Fibroblast of skin of left biceps (primary cell): ENCODE data around the gene EFS.

Source experiments
- DNase-seq, 2 experiments: peaks; one replicate each; pipeline ENCODE4 v3.0.0-alpha.2; 2013; ENCODE audit warnings: low read depth in 2 of 2

EFS gene

DNA sequence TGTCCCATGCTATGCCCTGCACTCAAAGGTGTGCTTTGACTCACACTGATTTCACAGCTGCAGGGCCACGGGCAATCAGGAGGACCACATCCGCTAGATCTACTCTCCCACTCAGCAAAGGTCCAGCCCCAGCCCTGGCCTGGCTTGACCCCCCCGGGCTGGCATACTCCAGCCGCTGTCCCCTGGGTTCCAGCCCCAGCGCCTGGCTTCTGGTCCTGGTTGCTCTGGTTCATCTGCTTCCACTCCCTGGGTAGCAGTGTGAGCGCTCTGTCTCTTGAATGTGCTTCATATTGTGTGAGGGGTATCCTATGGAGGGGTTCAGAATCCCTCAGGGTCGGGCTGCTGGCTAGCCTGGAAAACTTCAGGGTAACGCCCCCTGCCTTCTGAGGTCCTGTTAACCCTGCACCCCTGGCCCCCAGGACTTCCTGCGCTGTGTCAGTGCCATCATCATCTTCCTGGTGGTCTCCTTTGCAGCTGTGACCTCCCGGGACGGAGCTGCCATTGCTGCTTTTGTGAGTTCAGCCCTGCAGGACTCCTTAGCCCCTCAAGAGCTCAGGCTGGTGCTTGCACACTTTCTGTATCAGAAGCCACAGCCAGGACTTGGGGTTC, 13.7 kb upstream of the EFS start:
- DNase-seq, result no peak

DNA sequence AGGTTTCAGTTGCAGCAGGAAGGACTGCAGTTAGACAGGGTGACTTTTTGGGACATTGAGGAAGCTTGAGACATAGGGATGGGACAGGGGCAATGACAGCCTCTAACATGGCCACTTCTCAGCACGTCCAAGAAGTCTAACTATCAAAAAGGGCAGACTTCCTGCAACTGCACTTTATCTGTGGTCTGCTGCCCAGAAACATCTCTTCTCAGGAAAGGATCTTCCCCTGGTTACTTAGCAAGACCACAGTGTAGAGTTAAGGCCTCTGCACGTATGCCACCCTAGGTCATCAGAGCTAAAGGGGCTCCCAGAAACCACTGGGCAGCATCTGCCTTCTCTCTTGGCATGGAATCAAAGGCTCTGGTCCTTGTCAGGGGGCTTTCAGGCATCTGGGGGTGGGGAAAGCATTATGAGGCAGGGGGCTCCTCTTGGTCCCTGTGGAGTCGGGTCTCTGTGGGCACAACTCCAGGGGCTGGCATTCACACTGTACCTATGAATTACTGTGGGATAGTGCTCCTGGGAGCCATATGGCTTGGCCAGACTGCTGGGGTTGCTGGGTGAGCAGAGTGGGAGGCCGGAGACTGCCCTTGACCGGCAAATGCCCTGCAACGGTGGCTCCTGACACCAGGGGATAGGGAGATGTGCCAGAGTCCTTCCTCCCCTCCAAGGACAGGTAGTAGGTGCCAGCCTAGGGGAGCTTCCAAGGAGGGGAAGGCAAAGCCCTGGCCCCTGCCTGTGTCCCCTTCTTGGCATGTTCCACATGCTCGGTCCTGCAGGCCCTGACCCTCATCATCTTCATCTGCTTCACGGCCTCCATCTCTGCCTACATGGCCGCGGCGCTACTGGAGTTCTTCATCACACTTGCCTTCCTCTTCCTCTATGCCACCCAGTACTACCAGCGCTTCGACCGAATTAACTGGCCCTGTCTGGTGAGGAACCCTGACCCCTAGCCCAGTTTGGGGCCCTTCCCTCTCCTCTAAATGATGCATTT, 12.9 kb upstream of the EFS start:
- DNase-seq, result no peak

DNA sequence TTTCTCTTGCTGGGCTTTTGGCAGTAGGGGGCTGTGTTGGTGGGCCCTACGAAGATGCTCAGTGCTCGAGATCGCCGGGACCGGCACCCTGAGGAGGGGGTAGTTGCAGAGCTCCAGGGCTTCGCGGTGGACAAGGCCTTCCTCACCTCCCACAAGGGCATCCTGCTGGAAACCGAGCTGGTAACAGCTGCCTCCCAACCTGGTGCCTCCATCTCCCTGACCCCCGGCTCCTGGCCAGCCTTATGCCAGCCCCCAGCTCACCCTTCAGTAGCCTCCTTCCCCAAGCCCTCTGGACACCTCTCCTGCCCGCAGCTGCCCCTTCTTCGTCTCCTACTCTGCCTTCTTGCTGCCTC, 12.2 kb upstream of the EFS start:
- DNase-seq, result no peak

DNA sequence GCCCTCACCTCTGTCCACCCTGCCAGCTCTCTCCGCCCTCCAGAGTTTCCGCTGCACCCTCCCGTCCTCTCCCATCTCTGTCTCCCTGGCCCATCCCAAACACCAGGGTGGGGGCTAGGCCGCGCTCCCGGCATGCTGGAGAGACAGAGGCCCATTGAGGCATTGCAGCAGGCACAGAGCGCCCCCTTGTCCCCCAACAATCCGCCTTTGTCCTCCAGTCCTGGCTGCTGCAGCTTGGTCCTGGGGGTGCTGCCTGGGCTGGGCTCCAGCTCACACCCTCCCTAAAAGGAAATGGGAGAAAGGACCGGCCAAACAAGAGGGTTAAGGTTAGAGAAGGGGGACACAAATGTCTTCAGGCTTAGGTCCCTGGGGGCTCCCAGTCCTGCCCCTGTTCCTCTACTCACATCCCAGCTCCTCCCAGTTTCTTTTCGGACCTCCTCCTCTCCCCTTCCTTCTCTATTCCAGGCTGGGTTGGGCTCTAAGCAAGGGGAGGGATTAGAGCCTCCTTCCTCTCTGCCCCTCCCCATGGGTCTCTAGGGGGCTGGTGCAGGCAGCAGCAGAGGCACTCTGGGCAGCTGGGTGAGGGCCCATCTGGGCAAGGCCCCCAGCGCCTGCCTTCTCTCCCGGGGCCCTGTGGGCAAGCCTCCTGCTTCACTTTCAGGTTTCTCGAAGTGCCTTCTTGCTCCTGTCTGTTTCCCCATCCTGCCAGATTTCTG, 11.7 kb upstream of the EFS start, which contains the start of gene CMTM5:
Gene CMTM5, plus strand, starts transcription at position 565 of the 716 bp plus-strand sequence. CDS start 206 bp downstream, outside the sequence.
- DNase-seq, result no peak

DNA sequence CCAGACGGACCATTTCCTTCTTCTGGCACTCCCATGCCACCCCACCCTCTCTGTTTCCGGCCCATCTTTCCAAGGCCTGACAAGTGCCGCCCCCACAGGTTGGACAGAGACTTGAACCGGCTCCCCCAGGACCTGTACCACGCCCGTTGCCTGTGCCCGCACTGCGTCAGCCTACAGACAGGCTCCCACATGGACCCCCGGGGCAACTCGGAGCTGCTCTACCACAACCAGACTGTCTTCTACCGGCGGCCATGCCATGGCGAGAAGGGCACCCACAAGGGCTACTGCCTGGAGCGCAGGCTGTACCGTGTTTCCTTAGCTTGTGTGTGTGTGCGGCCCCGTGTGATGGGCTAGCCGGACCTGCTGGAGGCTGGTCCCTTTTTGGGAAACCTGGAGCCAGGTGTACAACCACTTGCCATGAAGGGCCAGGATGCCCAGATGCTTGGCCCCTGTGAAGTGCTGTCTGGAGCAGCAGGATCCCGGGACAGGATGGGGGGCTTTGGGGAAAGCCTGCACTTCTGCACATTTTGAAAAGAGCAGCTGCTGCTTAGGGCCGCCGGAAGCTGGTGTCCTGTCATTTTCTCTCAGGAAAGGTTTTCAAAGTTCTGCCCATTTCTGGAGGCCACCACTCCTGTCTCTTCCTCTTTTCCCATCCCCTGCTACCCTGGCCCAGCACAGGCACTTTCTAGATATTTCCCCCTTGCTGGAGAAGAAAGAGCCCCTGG, 10.7 kb upstream of the EFS start:
- no peak for DNase-seq

DNA sequence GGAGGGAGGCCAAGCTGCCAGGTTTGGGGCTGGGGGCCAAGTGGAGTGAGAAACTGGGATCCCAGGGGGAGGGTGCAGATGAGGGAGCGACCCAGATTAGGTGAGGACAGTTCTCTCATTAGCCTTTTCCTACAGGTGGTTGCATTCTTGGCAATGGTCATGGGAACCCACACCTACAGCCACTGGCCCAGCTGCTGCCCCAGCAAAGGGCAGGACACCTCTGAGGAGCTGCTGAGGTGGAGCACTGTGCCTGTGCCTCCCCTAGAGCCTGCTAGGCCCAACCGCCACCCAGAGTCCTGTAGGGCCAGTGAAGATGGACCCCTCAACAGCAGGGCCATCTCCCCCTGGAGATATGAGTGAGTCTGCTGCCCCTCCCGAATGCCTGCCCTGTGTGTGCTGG, 8.1 kb upstream of the EFS start:
- DNase-seq, result no peak

DNA sequence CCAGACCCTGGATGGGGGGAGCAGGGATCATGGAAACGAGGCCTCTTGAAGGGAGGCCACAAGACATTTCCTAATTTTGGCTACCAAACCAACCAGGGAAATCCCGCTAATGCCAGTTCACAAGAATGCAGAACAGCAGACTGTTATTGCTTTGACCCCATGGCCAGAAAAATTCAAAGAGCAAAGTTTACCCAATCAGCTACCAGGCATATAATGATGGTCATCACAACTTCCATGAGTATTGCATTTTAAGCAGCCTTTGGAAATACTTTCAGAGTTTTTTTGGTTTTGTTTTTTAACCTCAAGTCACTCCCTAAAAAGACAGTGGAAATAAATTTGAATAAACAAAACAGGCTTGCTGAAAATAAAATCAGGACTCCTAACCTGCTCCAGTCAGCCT, 7.5 kb upstream of the EFS start, which contains the start of gene IL25:
Gene IL25, plus strand, starts transcription at position 301 of the 400 bp plus-strand sequence.
- DNase-seq, result no peak

DNA sequence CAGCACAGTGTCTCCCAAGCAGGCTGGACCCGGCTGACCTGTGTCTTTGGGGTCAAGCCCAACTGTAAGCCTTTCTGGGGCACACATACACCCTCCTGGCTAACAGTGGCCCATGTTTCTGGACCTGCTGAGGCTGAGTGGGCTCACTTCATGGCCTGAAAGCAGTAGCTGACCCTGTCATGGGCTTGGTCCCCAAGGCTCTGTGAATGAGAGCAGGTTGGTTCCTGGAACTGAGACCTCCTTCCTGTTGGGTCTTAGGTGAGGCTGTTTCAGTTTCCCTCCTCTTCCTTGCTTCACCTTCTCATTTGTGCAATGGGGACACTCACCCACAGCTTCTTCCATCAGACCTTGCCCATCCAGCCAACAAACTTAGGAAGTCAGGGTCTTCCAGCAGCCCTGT, 6.9 kb upstream of the EFS start:
- no peak for DNase-seq

DNA sequence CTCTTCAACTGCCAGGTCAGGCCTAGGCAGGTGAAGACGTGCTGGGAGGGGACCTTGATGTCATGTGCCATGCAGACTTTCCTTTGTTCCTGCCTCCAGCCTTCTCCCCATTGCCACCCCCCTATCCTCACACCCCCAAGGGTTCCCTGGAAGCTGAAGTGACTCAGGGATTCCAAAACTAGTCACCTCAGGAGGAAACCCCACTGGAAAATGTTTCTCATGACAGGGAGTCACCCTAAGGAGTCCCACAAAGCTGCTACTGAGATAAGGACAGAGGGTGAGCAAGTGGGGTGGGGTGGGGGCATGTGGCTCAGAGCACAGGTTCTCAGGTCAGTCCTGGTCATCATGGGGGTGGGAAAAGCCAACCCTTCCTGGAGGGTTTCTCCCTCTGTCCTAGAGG, 5.2 kb upstream of the EFS start:
- no peak for DNase-seq

DNA sequence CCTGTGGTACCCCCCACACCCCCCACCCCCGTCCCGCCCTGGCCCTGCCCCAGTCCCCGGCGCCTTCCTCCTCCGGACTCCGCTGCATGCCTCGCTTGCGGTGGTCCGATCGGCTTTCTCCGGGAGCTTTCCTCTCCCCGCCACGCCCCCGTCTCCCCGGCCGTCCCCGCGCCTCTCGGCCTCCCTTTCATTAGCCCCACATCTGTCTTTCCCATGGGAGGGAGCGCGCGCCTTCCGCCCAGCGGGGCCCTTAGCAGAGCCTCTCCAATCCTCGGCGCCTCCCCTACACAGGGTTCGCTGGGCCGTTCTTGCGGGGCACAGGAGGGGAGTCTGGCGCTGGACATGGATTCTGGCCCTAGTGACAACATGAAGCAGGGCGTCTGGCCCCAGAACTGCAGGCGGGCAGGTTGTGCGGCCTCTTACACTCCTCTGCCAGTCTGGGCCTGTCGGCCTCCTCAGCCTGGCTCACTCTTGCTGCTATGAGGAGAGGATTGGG, 1.5 kb upstream of the EFS start:
- DNase-seq, result peak in 1 of 2 experiments; percentile 46

DNA sequence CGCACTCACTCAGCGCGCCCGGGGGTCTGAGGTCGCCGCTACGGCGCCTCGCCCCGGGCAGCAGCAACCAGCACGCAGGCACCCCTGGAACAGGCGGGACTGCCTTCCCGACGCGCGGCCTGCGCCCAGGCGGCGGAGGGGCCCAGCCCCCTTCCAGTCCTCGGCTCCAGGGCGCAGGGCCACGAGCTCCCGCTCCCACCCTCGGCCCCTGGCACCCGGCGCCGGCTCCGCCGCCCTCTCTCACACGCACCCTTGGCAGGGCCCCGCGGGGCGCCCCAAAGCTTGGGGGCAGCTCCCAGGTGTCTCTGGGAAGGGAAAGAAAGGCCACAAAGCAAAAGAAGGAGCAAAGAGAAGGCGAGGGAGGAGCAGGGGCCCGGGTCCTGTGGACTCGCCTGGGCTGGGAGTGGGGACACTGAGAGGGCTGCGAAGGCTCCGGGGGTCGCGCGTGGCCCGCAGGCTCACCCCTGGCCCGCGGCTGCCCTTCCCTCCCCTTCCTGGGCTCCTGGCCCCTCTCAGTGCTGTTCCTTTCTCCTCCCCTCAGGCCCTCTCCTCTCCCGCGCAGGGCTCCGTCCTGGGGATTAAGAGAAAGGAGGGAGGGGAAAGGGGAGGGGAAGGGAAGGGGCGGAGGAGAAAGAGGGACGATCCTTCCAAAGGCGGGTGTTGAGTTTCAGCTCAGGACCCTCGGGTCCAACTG, 907 bp upstream of the EFS start:
- DNase-seq, result peak; percentile 54 to 58

DNA sequence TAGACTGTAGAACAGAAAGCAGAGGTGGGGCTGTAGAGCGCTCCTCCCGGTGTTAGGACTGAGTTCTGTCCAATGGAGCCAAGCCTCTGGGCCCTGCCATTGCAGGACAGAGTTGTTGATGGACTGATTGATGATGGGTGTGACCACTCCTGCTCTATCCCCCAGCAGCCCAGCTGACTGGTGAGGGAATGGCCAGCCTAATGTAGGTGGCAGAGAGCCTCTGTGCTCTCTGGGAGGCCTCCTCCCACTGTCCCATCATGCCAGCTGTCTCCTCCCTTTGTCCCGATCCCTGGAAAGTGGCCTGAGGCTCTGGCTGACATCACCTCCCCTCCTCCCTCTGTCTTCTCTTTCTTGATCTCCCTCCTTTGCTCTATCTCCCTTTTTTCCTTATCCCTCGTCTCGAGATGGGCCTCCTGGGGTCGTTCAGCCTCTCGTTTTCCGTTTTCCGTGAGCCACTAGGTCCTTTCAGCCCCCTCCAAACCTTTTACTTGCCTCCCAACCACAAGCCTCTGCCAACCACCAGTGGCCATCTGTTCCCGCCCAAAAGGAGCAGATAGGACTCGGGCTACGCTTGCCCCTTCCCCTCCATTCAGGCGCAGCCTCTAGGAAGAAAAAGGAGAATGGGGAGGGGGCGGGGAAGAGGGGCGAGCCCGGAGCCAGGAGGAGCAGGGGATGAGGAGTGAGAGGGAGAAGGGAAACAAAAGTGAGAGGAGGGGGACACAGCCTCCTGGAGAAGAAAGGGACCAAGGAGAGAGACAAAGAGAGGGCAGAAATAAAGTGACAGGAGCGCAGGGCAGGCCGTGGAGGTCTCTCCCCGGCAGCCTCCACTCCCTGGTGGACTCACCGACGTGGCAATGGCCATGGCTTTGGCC, 572 bp downstream of the EFS start:
- DNase-seq, result no peak

DNA sequence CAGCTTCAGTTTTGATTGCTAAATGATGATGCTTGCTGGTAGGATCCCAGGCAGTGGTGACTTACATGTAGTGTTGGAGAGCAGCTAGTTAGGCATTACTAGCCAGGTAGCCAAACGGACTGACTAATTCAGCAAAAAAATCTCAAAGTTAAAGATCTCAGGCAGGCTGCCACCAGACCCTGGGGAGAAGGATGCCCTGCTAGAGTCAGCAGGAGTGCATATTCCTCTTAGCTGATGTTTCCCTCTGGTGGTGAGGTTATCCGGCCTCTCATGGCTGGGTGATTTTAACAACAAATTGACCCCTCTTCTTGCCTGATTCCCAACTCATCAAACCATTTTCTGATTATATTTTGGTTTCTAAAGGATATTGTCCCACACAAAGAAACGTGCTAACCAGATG, 2.8 kb downstream of the EFS start:
- no peak for DNase-seq

DNA sequence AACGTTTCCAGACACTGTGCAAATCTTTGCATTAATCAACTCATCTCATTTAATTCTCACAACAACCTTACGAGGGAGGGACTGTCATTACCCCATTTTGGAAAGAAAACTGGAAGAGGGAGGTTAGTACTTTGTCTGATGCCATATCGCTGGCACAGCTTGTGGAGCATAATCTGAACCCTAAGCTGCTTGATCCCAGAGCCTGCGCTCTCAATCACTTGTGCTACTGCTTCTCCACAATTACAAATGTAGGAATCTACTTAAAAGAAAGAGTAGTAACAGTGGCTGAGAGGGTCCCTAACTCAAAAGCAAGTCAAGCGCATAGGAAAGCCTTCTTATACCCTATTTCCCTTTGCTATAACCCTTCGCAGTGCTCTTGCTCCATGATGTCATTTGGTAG, 3.2 kb downstream of the EFS start:
- no peak for DNase-seq

DNA sequence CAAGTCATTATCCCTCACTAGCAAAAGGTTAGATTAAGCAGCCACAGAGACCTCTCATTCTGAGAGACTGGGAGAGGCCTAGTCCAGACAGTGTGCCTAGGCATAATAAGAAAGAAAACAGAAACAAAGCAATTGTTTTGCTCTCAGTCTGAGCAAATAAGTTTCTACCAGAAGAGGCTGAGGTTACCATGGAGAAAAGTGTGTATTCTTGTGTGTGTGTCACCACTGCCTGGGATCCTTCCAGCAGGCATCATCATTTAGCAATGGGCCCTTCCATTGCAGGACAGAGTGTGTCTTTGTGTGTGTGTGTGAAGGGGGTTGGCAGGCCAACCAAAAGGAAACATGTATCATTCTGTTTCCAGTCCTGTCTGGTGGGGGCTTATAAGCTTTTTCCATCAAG, 3.7 kb downstream of the EFS start:
- no peak for DNase-seq

DNA sequence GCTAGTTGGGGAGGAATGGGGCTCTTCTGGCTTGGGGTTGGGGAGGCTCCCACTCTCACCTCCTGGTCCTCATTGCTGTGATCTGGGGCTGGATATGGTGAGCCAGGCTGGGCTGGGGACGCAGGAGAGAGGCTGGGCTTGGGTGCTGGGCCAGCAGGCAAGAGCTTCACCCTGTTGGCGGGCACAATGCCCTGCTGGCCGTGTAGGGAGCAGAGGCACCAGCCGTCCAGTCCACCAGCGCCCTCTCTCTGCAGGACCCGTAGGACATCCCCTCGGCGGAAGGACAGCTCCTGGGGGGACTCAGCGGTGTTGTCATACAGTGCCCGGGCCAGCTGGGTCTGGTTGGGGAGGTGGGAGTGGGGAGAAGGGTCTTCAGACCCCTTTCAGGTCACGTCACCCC, 4.5 kb downstream of the EFS start:
- no peak for DNase-seq

DNA sequence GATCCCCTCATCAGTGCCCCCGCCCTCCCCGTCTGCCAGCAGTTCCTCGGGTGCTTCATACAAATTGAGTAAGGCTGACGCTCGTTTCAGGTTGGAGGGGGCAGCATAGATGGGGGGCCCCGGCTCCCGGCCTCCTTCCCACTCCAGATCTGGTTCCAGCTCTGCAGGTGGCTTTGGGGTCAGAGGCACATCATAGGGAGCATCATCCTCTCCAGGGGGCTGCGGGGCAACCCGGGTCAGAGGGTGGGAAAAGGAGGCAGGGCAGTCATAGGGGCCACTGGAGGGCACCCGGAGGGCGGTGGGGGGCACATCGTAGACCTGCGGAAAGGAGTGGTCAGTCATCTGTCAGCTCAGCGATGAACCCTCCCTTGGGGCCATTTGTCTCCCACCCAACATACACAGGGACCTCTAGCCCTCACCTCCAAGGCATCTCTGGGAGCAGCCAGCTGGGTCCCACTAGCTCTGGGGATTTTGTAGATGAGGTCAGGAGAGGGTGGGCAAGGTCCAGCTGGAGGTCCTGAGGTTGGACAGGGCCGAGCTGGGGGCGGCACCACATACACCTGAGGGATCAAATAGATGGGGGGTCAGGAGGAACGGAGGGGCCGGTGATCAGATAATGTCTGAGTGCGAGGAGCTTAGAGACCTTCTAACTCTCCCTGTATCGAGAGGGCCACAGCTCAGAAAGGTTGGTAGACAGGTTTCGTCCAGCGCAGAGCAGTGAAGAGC, 5.1 kb downstream of the EFS start:
- no peak for DNase-seq

DNA sequence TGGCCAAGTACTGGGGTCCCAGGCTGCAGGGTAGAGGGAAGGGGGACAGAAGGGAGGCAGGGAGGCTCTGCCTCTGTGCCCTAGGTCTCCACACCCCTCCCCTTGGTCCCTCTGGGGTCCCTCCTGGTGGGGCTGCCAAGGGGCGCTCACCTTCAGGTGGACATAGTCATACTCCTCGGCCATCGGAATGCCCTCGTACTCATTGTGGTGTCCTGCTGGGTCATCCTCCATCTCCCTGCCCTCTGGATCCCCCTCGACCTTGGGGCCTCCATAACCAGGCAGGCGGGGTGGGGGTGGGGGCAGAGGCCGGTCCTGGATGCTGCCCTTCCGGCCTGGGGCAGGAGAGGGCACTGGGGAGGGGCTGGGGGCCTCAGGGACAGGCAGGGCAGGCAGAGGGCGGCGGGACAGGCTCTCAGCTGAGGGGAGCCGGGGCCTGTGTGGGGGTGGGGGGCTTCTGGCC, 5.8 kb downstream of the EFS start:
- DNase-seq, result no peak

DNA sequence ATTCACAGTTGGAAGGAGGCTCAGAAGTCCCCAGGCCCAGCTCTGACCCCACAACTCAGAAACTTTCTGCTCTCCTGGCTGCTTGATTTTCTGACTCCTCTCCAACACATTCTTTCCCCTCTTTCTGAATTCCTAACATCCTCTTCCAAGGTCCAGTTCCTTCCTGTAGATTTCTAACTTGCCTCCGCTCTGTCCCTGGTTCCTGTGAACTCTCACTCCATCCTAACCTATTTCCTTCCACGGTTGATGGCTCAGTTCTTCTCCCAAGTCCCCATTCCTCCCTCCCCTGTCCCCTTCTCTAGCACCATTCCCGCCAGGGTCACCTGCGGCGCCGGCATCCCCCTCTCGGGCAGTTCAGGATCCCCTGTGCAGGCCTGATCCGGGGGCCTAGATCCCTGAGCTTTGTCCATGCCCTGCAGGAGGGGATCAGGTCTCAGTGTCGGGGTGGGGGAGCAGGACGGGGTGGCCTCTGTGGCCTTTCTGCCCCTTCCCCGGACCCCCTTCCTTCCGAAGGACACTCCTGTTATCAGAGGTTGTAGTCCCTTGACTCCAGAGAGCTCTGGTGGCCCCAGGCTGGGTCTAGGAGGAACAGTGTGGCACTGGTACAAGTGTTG, 6.3 kb downstream of the EFS start:
- no peak for DNase-seq
